Endothelial cell of umbilical vein (primary cell): Measurements from ENCODE around the gene MKNK1. TPM values are rescaled to one million over a fixed set of nuclear protein-coding genes. Genes with fewer than 3 reads are reported as not detected.

ENCODE experiments used
- BruUV-seq: library from RNA; stranded (reverse); fragments of 400-500 nt; replicated peaks from 2 replicates; lab custom pipeline; 2021; lab: Mats Ljungman, UMichigan
- CTCF ChIA-PET: fragments of 300-600, 350-600 bp; sonication (Branson Sonifier 250); formaldehyde crosslinking; loops from one replicate; lab custom pipeline; 2021; ENCODE audit warnings: antibody characterized with exemption, inconsistent platforms; lab: Charles Lee
- POLR2A ChIA-PET: fragments of 300-600, 350-600 bp; sonication (Branson Sonifier 250); formaldehyde crosslinking; loops from one replicate; lab custom pipeline; 2021; ENCODE audit warnings: antibody characterized with exemption, inconsistent platforms; lab: Charles Lee
- DNase-seq: peaks from one replicate; pipeline ENCODE4 v3.0.0-alpha.2; 2011; ENCODE audit warnings: low read depth, low spot score
- FAIRE-seq: peaks from 2 replicates; lab custom pipeline; 2011; peaks lifted over from hg19 to GRCh38; lab: Jason Lieb, UNC
- H2AFZ ChIP-seq: 2 replicates; pipeline ENCODE4 v1.6.0; 2012; ENCODE audit warnings: low read depth, low read length, control low read depth, inconsistent platforms
- H3K27ac ChIP-seq: 2 replicates; pipeline ENCODE4 v1.5.1; 2011; ENCODE audit warnings: low read depth, mild to moderate bottlenecking, control low read depth, low read length, moderate library complexity; ENCODE audit not compliant: insufficient read depth
- H3K27me3 ChIP-seq, 2 experiments: 2 replicates each; pipeline versions ENCODE4 v1.6.0 to v1.6.1; 2011; ENCODE audit warnings: low read length in 2 of 2, mixed read lengths in 1 of 2; ENCODE audit not compliant: control insufficient read depth in 2 of 2, insufficient read depth in 2 of 2
- H3K36me3 ChIP-seq, 2 experiments: 2 replicates in 1 of 2; 3 replicates in 1 of 2; pipeline ENCODE4 v1.5.1; 2011; ENCODE audit warnings: low read length in 2 of 2, mild to moderate bottlenecking in 1 of 2, moderate library complexity in 1 of 2; ENCODE audit not compliant: control insufficient read depth in 2 of 2, insufficient read depth in 2 of 2; ENCODE audit errors: extremely low read depth in 1 of 2
- H3K4me1 ChIP-seq: 3 replicates; pipeline ENCODE4 v1.5.1; 2011; ENCODE audit warnings: mild to moderate bottlenecking, low read length; ENCODE audit not compliant: control insufficient read depth, insufficient read depth; ENCODE audit errors: extremely low read depth
- H3K4me2 ChIP-seq: 2 replicates; pipeline ENCODE4 v1.6.1; 2011; ENCODE audit warnings: low read length, control low read depth, mixed read lengths; ENCODE audit not compliant: insufficient read depth
- H3K4me3 ChIP-seq, 3 experiments: fragments of 200-600 bp in 1 of 3; sonication (generic), shearing (Covaris generic) in 1 of 3; replicated peaks in 1 of 3; 2 replicates each; pipeline ENCODE4 v1.5.1; 2011 to 2016; ENCODE audit warnings: control low read depth in 3 of 3, low read length in 3 of 3, mild to moderate bottlenecking in 2 of 3, inconsistent platforms in 1 of 3, low read depth in 1 of 3, moderate library complexity in 1 of 3; ENCODE audit not compliant: insufficient read depth in 1 of 3
- H3K79me2 ChIP-seq: 2 replicates; pipeline ENCODE4 v1.6.0; 2012; ENCODE audit warnings: low read length, inconsistent platforms; ENCODE audit not compliant: control insufficient read depth, insufficient read depth
- H3K9ac ChIP-seq: replicated peaks from 2 replicates; pipeline ENCODE3; 2011; ENCODE audit warnings: low read length, control low read depth; ENCODE audit not compliant: insufficient read depth; ENCODE audit errors: extremely low read depth
- H3K9me1 ChIP-seq: replicated peaks from 3 replicates; pipeline ENCODE4 v1.6.0; 2011; ENCODE audit warnings: mild to moderate bottlenecking, low read length; ENCODE audit not compliant: control insufficient read depth, insufficient read depth; ENCODE audit errors: extremely low read depth
- H3K9me3 ChIP-seq: replicated peaks from 2 replicates; pipeline ENCODE4 v1.5.1; 2012; ENCODE audit warnings: low read length, inconsistent platforms; ENCODE audit not compliant: control insufficient read depth, insufficient read depth
- H4K20me1 ChIP-seq: replicated peaks from 2 replicates; pipeline ENCODE3; 2011; ENCODE audit warnings: mild to moderate bottlenecking, low read length; ENCODE audit not compliant: control insufficient read depth, insufficient read depth; ENCODE audit errors: extremely low read depth
- GATA2 ChIP-seq: IDR thresholded peaks from 2 replicates; pipeline ENCODE4 v1.7.0; 2011; ENCODE audit warnings: low read depth, mild to moderate bottlenecking, moderate library complexity, mixed read lengths, low read length; ENCODE audit not compliant: insufficient read length, insufficient read depth
- JUN ChIP-seq: IDR thresholded peaks from 2 replicates; pipeline ENCODE4 v1.6.1; 2011; ENCODE audit warnings: borderline replicate concordance, low read depth; ENCODE audit not compliant: insufficient read length, insufficient read depth
- POLR2A ChIP-seq: IDR thresholded peaks from 2 replicates; pipeline ENCODE4 v1.6.1; 2012; ENCODE audit warnings: low read depth, mild to moderate bottlenecking, control low read depth, low read length
- POLR2AphosphoS5 ChIP-seq: IDR thresholded peaks from 2 replicates; pipeline ENCODE4 v1.6.1; 2012; ENCODE audit warnings: low read depth, mild to moderate bottlenecking, control low read depth, low read length, moderate library complexity; ENCODE audit not compliant: insufficient read depth
- dilution Hi-C: fragments of 300-500 bp; cut with MboI; formaldehyde crosslinking; loops from one replicate; pipeline ENCODE4 v1.15.0; 2019; ENCODE audit warnings: low sequenced_read_pairs; ENCODE audit not compliant: extremely low pct_ligation_motif_present
- intact Hi-C: fragments of 100-400 bp; cut with micrococcal nuclease; formaldehyde crosslinking; loops from one replicate; pipeline ENCODE4 v1.10.0; 2022
- polyA plus RNA-seq, 4 experiments: library from polyadenylated mRNA; depleted of rRNA in 3 of 4; stranded (reverse) in 3 of 4; unstranded in 1 of 4; fragments of >200 nt; gene quantifications; 2 replicates each; pipeline versions ENCODE4 v1.2.1 to v1.2.3, GENCODE V29; 2011 to 2012; ENCODE audit warnings: missing spikeins in 1 of 4
- total RNA-seq: library from RNA; stranded (reverse); gene quantifications from 2 replicates; pipeline ENCODE4 v1.2.3, GENCODE V29; 2021
- TF ChIP-seq, protein P1 (sequence below): IDR thresholded peaks from 2 replicates; pipeline ENCODE4 v1.6.1; 2011; ENCODE audit not compliant: insufficient read depth, insufficient read length
- TF ChIP-seq, protein P2 (sequence below), 2 donors: IDR thresholded peaks; 1 replicate in 1 of 2; 2 replicates in 1 of 2; pipeline ENCODE4 v1.5.1; 2011; ENCODE audit warnings: low read length in 2 of 2, mild to moderate bottlenecking in 2 of 2, moderate library complexity in 2 of 2, control low read depth in 1 of 2, inconsistent platforms in 1 of 2, low read depth in 1 of 2; ENCODE audit not compliant: insufficient read depth in 1 of 2; ENCODE audit errors: extremely low read depth in 1 of 2

Gene MKNK1
- total and polyA plus RNA-seq, 2 donors (not counting 3 experiments of a cell fraction or from before 2014, with no cell fraction given) = 32.9 to 42.6 TPM

DNA sequence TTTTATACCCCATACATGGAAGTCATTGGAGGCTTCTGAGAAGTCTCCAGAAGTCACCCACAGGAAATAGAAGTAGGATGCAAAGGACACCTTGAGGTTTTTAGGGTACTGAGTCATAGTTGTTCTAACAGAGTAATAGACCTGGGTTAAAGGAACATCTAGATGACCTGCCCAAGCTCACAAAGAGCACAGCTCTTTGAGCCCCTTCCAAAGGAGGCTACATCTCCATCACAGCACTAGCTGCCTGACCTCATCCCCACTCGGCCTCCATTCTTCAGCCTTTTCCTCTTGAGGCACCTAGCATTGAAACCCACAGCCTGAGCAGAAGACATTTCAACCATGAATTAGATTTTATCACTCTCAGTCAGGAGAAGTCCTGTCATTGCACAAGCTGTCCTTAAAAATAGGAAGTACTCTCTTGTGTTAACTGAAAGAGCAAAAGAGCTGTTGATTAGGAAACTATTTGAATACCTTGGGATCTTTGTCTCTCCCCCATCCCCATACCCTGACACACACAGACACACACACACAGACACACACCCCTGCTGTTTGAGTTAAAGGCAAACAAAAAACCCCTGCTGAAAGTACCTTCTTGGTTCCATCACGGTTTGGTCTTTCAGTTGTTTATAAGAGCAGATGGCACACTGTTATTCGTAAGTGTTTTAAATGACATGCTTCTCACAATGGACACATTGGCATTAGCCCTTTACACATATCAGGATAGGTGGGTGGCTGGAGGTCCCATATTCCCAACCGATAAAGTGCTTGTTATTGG lies 22.2 kb downstream of the MKNK1 start:
- Histone ChIP-seq H3K4me1 (no peaks in the 10 kb centered on the region), H3K27me3 (no peaks in the 10 kb centered on the region), H3K27ac (no peak overlapping the region), H3K4me2 (no peak overlapping the region), H3K36me3 (peaks cover 6 to 9% of the 10 kb centered on the region in 2 experiments), H3K9me1 (no peaks in the 10 kb centered on the region), H2AFZ (no peak overlapping the region), H4K20me1 (no peaks in the 10 kb centered on the region), H3K9me3 (no peaks in the 10 kb centered on the region), H3K79me2 (no peaks in the 10 kb centered on the region), H3K4me3 (no peak overlapping the region), H3K9ac (no peak overlapping the region)
- intact Hi-C loops = no loop called here
- POLR2A ChIA-PET = no interaction called here
- DNase-seq (no peak), FAIRE-seq (no peak)
- BruUV-seq = no TSS peak
- TF ChIP-seq GATA2 = no peak
- TF ChIP-seq POLR2A = no peak
- TF ChIP-seq POLR2AphosphoS5 = no peak
- TF ChIP-seq, protein P1, sequence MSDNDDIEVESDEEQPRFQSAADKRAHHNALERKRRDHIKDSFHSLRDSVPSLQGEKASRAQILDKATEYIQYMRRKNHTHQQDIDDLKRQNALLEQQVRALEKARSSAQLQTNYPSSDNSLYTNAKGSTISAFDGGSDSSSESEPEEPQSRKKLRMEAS = no peak
- no peak for TF ChIP-seq JUN
- TF ChIP-seq, protein P2, sequence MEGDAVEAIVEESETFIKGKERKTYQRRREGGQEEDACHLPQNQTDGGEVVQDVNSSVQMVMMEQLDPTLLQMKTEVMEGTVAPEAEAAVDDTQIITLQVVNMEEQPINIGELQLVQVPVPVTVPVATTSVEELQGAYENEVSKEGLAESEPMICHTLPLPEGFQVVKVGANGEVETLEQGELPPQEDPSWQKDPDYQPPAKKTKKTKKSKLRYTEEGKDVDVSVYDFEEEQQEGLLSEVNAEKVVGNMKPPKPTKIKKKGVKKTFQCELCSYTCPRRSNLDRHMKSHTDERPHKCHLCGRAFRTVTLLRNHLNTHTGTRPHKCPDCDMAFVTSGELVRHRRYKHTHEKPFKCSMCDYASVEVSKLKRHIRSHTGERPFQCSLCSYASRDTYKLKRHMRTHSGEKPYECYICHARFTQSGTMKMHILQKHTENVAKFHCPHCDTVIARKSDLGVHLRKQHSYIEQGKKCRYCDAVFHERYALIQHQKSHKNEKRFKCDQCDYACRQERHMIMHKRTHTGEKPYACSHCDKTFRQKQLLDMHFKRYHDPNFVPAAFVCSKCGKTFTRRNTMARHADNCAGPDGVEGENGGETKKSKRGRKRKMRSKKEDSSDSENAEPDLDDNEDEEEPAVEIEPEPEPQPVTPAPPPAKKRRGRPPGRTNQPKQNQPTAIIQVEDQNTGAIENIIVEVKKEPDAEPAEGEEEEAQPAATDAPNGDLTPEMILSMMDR (IDR thresholded peaks at IDR 0.05; ENCODE audit: extremely low read depth in 1 of 2, insufficient read depth in 1 of 2, low read depth in 1 of 2, low read length in 2 of 2) = no peak
- dilution Hi-C loops = no loop called here
- CTCF ChIA-PET = interaction anchor here (1.4 to 1.6 kb wide), 2 partner anchors 9 to 140 kb away, joined by 3 to 5 read pairs; no protein-coding TSS in a partner anchor
